Measurements from ENCODE around the gene ARMC5. TPM values are rescaled to one million over a fixed set of nuclear protein-coding genes. Genes with fewer than 3 reads are reported as not detected.

The ARMC5 gene
- total RNA-seq, 2 donors from 2014 or later = 10.0 to 20.3 TPM

DNA sequence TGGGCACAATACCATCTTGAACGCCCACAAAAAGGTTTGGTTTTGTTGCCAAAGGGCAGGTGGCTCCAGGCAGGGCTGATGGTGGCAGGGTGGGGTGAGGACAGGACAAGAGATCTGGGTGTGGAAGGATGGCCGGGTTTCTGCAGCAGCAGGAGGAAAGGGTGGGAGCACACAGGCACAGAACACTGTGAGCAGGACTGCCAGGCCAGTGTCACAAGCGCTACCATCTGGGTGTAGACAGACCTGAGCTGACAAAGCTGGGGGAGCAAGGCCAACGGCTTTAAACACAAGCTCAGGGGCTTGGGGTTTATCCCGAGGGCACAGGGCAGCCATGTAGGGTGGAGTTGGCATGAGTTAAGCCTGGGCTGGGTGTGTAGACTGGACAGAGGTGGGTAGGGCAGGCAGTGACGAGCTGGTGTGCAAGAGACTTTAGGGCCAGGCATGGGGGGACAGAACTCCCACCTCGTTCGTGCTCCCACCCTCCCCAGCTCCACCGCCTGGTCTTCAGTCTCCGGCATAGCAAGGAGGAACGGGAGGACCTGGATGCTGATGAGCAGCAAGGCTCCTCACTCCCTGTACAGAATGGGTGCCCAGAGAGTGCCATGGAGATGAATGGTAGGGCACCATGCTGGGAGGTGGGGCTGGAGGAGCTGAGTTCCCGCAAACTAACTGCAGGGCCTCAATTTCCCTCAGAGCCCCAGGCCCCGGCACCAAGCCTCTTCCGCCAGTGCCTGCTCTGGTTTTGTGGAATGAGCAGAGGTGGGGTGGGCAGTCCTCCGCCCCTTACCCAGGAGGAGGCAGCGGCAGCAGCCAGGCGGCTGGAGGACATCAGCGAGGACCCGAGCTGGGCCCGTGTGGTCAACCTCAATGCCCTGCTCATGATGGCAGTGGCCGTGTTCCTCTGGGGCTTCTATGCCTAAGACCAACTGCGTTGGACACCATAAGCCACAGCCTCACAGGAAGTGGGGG, 30.6 kb downstream of the ARMC5 start:
- peaks cover 3 to 11% of the 10 kb centered on the region in 2 donors for H3K36me3 ChIP-seq
- intact Hi-C loops (cut with DNase I) = no loop called here
- no peak overlapping the region for H3K27ac ChIP-seq
- H3K4me3 ChIP-seq = no peak overlapping the region
- no peaks in the 10 kb centered on the region for H3K4me1 ChIP-seq (replicated peaks)
- WGBS = 90% methylated on average over 22 of the region's 22 CpGs
- no peak for DNase-seq (ENCODE audit: low spot score)
- TF ChIP-seq, protein P1, sequence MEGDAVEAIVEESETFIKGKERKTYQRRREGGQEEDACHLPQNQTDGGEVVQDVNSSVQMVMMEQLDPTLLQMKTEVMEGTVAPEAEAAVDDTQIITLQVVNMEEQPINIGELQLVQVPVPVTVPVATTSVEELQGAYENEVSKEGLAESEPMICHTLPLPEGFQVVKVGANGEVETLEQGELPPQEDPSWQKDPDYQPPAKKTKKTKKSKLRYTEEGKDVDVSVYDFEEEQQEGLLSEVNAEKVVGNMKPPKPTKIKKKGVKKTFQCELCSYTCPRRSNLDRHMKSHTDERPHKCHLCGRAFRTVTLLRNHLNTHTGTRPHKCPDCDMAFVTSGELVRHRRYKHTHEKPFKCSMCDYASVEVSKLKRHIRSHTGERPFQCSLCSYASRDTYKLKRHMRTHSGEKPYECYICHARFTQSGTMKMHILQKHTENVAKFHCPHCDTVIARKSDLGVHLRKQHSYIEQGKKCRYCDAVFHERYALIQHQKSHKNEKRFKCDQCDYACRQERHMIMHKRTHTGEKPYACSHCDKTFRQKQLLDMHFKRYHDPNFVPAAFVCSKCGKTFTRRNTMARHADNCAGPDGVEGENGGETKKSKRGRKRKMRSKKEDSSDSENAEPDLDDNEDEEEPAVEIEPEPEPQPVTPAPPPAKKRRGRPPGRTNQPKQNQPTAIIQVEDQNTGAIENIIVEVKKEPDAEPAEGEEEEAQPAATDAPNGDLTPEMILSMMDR (IDR thresholded peaks at IDR 0.05) = no peak
- TF ChIP-seq POLR2A (IDR thresholded peaks at IDR 0.05) = no peak
- TF ChIP-seq POLR2AphosphoS5 (IDR thresholded peaks at IDR 0.05) = no peak
- no peaks in the 10 kb centered on the region for H3K27me3 ChIP-seq (replicated peaks; ENCODE audit: insufficient read depth)
- no peaks in the 10 kb centered on the region for H3K9me3 ChIP-seq

DNA sequence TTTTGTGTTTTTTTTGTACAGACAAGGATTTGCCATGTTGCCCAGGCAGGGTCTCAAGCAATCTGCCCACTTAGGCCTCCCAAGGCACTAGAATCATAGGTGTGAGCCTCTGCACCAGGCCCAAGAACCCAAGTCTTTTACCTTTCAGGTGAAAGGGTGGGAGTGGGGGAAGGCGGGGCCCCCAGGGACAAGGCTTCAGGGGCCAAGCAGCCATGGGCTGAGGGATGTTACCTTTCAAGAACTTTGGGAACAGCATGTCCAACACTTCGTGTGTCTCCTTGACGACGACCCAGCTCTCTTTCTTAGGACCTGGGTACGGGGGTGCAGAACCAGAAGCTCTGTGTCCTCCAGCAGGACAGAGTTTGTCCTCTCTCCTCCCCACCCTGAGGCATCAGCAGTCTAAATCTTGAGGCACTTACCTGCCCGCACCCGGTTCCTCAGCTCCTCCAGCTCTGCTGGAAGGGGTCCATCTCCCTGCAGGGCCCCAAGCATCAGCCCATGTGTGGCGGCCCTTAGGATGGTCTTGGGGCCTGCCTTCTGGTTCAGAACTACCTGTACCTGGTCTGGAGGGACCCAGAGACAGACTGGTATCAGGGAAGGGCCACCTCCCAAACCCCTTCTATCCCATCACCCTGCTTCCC, 32.6 kb downstream of the ARMC5 start:
- TF ChIP-seq POLR2AphosphoS5 (IDR thresholded peaks at IDR 0.05) (no peak), POLR2A (IDR thresholded peaks at IDR 0.05) (no peak)
- TF ChIP-seq, protein P1 (IDR thresholded peaks at IDR 0.05) = no peak
- Histone ChIP-seq H3K27ac (no peak overlapping the region), H3K36me3 (peaks cover 3 to 11% of the 10 kb centered on the region in 2 donors), H3K4me1 (replicated peaks) (no peaks in the 10 kb centered on the region), H3K9me3 (no peaks in the 10 kb centered on the region), H3K4me3 (no peak overlapping the region), H3K27me3 (replicated peaks; ENCODE audit: insufficient read depth) (no peaks in the 10 kb centered on the region)
- DNase-seq (ENCODE audit: low spot score) = no peak
- WGBS = 89% methylated on average over 8 of the region's 8 CpGs
- intact Hi-C loops (cut with DNase I) = no loop called here

DNA sequence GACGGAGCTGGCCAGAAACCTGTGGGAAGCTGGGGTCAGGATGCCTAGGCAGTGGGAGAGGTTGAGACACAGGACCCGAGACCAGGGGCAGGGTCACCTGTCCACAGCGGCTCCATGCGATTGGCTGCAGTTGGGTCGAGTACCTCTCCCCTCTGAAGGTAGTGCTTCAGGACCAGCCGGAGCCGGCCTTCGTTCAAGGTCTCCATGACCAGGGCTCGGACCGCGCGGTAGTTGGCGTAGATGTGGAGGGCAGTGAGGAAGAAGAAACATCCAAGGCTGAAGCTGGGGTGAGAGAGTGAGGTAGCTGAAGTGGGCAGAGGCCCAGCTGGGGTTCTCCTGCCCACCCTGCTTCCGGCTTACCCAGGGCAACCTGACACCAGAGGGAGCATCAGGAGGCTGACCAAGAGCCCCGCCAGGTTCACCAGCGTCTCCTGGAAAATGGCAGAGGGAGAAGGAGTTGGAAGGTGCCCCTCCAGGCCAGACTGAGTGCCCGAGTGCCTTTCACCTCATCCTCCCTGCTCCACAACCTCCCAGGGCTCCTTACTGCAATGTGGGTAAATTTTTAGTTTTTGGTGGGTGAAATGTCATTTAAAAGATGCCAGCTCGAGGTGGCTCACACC, 34.3 kb downstream of the ARMC5 start:
- Histone ChIP-seq H3K4me1 (replicated peaks) (no peaks in the 10 kb centered on the region), H3K4me3 (no peak overlapping the region), H3K27me3 (replicated peaks; ENCODE audit: insufficient read depth) (no peaks in the 10 kb centered on the region), H3K27ac (no peak overlapping the region), H3K9me3 (no peaks in the 10 kb centered on the region), H3K36me3 (peaks cover 3 to 11% of the 10 kb centered on the region in 2 donors)
- 92% methylated on average over 18 of the region's 18 CpGs for WGBS
- no peak for DNase-seq (ENCODE audit: low spot score)
- intact Hi-C loops (cut with DNase I) = no loop called here
- TF ChIP-seq POLR2AphosphoS5 (IDR thresholded peaks at IDR 0.05) = no peak
- no peak for TF ChIP-seq POLR2A (IDR thresholded peaks at IDR 0.05)
- TF ChIP-seq, protein P1 (IDR thresholded peaks at IDR 0.05) = no peak

DNA sequence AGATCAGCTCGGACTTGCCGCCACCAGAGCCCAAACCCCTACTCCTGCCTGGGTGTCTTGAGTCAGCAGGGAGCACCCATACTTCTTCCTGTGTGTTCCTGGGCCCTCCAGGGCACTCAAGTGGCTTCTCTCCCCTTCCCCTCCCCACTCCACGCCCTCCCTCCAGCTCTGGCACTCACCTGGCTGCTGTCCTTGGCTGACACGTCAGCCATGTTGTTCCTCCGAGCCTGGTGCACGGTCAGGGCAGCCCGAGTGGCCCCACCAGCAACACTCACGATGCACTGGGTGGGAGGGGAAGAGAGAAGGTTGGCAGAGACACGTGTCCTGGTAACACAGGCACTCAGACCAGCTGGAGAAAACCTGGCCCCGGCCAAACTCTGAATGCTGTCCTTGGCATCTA, 37.4 kb downstream of the ARMC5 start:
- 88% methylated on average over 10 of the region's 10 CpGs for WGBS
- no peak overlapping the region for H3K4me3 ChIP-seq
- no peak overlapping the region for H3K27ac ChIP-seq
- H3K36me3 ChIP-seq = peaks cover 6 to 11% of the 10 kb centered on the region in 2 donors
- TF ChIP-seq POLR2A (IDR thresholded peaks at IDR 0.05) = no peak
- TF ChIP-seq, protein P1 (IDR thresholded peaks at IDR 0.05) = no peak
- no peaks in the 10 kb centered on the region for H3K4me1 ChIP-seq (replicated peaks)
- H3K27me3 ChIP-seq (replicated peaks; ENCODE audit: insufficient read depth) = no peaks in the 10 kb centered on the region
- intact Hi-C loops (cut with DNase I) = no loop called here
- no peak for DNase-seq (ENCODE audit: low spot score)
- no peaks in the 10 kb centered on the region for H3K9me3 ChIP-seq
